HepG2 (cell line): Measurements from ENCODE around the gene CASS4. TPM values are rescaled to one million over a fixed set of nuclear protein-coding genes. Genes with fewer than 3 reads are reported as not detected.

Experiments
- SALL1 ChIP-seq: sonication (generic); formaldehyde crosslinking; IDR thresholded peaks from 2 replicates; pipeline ENCODE4 v1.8.0; 2022; ENCODE audit warnings: mild to moderate bottlenecking, missing genetic modification reagents
- SMAD9 ChIP-seq: sonication (generic); formaldehyde crosslinking; IDR thresholded peaks from 2 replicates; pipeline ENCODE4 v1.5.1; 2020; ENCODE audit warnings: mild to moderate bottlenecking, missing genetic modification reagents
- TSC22D2 ChIP-seq: sonication (generic); formaldehyde crosslinking; IDR thresholded peaks from 2 replicates; pipeline ENCODE4 v1.5.1; 2020; ENCODE audit warnings: missing genetic modification reagents, mild to moderate bottlenecking, borderline replicate concordance
- ZBTB20 ChIP-seq: sonication (generic); formaldehyde crosslinking; IDR thresholded peaks from 2 replicates; pipeline ENCODE4 v1.8.1; 2023; ENCODE audit warnings: missing genetic modification reagents, low read depth, mild to moderate bottlenecking, borderline replicate concordance
- ZBTB42 ChIP-seq: sonication (generic); formaldehyde crosslinking; IDR thresholded peaks from 2 replicates; pipeline ENCODE4 v1.5.0; 2020; ENCODE audit warnings: mild to moderate bottlenecking, missing genetic modification reagents
- ZFP37 ChIP-seq: sonication (generic); formaldehyde crosslinking; IDR thresholded peaks from 2 replicates; pipeline ENCODE4 v1.4.0; 2020; ENCODE audit warnings: missing genetic modification reagents, borderline replicate concordance
- ZNF235 ChIP-seq: sonication (generic); formaldehyde crosslinking; IDR thresholded peaks from 2 replicates; pipeline ENCODE4 v1.8.1; 2023; ENCODE audit warnings: mild to moderate bottlenecking, missing genetic modification reagents, borderline replicate concordance
- ZNF24 ChIP-seq: fragments of 450-650 bp; IDR thresholded peaks from 2 replicates; pipeline ENCODE4 v1.6.1; 2017; ENCODE audit warnings: antibody characterized with exemption, mild to moderate bottlenecking
- ZNF350 ChIP-seq: sonication (generic); formaldehyde crosslinking; IDR thresholded peaks from 2 replicates; pipeline ENCODE4 v1.4.0; 2020; ENCODE audit warnings: mild to moderate bottlenecking, low read depth, missing genetic modification reagents, borderline replicate concordance
- ZNF768 ChIP-seq: sonication (generic); formaldehyde crosslinking; IDR thresholded peaks from 2 replicates; pipeline ENCODE4 v1.4.0; 2020; ENCODE audit warnings: missing genetic modification reagents
- polyA plus RNA-seq, 8 experiments: library from polyadenylated mRNA; depleted of rRNA in 3 of 8; stranded (reverse) in 7 of 8; unstranded in 1 of 8; fragments of >200 nt; fragmentation: Illumina TruSeq in 4 of 8; extraction: Trizol in 4 of 8; gene quantifications; 2 replicates each; pipeline versions ENCODE4 v1.2.1 to v1.2.3, GENCODE V29; 2011 to 2016; ENCODE audit warnings: low read depth in 4 of 8, missing spikeins in 1 of 8, mixed read lengths in 1 of 8; ENCODE audit not compliant: insufficient read depth in 1 of 8
- total RNA-seq, 5 experiments: library from RNA; depleted of rRNA; stranded (reverse); fragments of >200 nt; fragmentation: Illumina TruSeq; extraction: Trizol; gene quantifications; 2 replicates each; pipeline ENCODE4 v1.2.3, GENCODE V29; 2016; ENCODE audit warnings: low read depth in 1 of 5
- TF ChIP-seq, protein P1 (sequence below), 2 experiments: IDR thresholded peaks; 2 replicates each; pipeline ENCODE4 v1.6.1; 2011 to 2012; ENCODE audit warnings: low read length in 2 of 2, borderline replicate concordance in 1 of 2, low read depth in 1 of 2, mild to moderate bottlenecking in 1 of 2, moderate library complexity in 1 of 2
- TF ChIP-seq, protein P2 (sequence below): sonication (generic); formaldehyde crosslinking; IDR thresholded peaks from 2 replicates; pipeline ENCODE4 v1.5.0; 2020; ENCODE audit warnings: missing genetic modification reagents
- TF ChIP-seq, protein P3 (sequence below): sonication (generic); formaldehyde crosslinking; IDR thresholded peaks from 2 replicates; pipeline ENCODE4 v1.5.1; 2020; ENCODE audit warnings: missing genetic modification reagents, mild to moderate bottlenecking, borderline replicate concordance
- TF ChIP-seq, protein P4 (sequence below): sonication (generic); formaldehyde crosslinking; IDR thresholded peaks from 2 replicates; pipeline ENCODE4 v1.4.0; 2020; ENCODE audit warnings: missing genetic modification reagents
- TF ChIP-seq, protein P5 (sequence below): sonication (generic); formaldehyde crosslinking; conservative IDR thresholded peaks from 2 replicates; pipeline ENCODE4 v1.8.0; 2022; ENCODE audit warnings: low read depth, missing genetic modification reagents
- TF ChIP-seq, protein P6 (sequence below): sonication (generic); formaldehyde crosslinking; IDR thresholded peaks from 2 replicates; pipeline ENCODE4 v1.8.1; 2023; ENCODE audit warnings: missing genetic modification reagents, mild to moderate bottlenecking, borderline replicate concordance
- TF ChIP-seq, protein P7 (sequence below): sonication (generic); formaldehyde crosslinking; IDR thresholded peaks from 2 replicates; pipeline ENCODE4 v1.5.0; 2020; ENCODE audit warnings: mild to moderate bottlenecking, low read depth, missing genetic modification reagents, borderline replicate concordance

Gene CASS4
- total and polyA plus RNA-seq, 2 of the 13 experiments (the other 11 are each of a cell fraction or from before 2014, with no cell fraction given) = 0.17 to 0.49 TPM

DNA sequence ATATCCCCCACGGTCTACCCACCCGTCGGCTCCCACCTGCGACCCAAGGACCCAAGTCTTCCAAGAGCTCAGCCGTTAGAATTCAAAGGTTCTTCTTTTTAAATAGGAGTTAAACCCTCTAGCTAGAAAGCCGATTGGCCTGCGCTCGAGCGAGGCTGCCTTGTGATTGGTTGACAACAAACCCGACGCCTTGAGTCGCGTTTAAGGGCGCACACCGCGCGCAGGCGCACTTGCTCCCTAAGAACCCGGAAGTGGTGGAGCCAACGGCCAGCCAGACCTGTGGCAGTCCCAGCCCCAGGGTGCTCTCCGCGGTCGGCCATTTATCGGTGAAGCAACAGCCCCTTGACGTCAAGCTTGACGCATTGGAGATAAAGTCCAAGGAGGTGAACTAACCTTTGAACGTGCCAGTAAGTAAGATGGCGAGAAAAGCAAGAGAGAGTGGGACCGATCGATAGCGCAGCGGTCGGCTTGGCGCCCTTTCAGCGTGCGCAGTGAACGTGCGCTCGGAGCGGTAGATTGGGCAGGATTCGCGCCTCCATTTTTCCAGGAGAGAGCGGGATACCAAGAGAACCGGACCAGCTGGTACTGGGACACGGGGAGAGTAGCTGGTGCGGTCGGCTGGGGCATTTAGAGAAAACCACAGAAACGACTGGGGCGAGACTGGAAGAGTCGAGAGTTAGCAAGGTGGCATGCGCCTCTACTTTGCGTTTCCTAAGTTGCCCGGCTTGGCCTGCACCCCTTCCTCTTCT, 19.8 kb upstream of the CASS4 start, which contains the start of the genes AURKA and CSTF1 (continued):
- TF ChIP-seq, protein P1, sequence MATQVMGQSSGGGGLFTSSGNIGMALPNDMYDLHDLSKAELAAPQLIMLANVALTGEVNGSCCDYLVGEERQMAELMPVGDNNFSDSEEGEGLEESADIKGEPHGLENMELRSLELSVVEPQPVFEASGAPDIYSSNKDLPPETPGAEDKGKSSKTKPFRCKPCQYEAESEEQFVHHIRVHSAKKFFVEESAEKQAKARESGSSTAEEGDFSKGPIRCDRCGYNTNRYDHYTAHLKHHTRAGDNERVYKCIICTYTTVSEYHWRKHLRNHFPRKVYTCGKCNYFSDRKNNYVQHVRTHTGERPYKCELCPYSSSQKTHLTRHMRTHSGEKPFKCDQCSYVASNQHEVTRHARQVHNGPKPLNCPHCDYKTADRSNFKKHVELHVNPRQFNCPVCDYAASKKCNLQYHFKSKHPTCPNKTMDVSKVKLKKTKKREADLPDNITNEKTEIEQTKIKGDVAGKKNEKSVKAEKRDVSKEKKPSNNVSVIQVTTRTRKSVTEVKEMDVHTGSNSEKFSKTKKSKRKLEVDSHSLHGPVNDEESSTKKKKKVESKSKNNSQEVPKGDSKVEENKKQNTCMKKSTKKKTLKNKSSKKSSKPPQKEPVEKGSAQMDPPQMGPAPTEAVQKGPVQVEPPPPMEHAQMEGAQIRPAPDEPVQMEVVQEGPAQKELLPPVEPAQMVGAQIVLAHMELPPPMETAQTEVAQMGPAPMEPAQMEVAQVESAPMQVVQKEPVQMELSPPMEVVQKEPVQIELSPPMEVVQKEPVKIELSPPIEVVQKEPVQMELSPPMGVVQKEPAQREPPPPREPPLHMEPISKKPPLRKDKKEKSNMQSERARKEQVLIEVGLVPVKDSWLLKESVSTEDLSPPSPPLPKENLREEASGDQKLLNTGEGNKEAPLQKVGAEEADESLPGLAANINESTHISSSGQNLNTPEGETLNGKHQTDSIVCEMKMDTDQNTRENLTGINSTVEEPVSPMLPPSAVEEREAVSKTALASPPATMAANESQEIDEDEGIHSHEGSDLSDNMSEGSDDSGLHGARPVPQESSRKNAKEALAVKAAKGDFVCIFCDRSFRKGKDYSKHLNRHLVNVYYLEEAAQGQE (IDR thresholded peaks at IDR 0.05; ENCODE audit: borderline replicate concordance in 1 of 2, low read depth in 1 of 2, low read length in 2 of 2) = peak in 1 of 2 experiments; percentile 70; a peak in 1 of 4 replicates
- 0 out of 2 replicates have a peak, but pooled peaks have one; percentile 16 for TF ChIP-seq ZNF235 (CRISPR knock-in tag)
- TF ChIP-seq ZNF350 = peak; percentile 100
- TF ChIP-seq, protein P2, sequence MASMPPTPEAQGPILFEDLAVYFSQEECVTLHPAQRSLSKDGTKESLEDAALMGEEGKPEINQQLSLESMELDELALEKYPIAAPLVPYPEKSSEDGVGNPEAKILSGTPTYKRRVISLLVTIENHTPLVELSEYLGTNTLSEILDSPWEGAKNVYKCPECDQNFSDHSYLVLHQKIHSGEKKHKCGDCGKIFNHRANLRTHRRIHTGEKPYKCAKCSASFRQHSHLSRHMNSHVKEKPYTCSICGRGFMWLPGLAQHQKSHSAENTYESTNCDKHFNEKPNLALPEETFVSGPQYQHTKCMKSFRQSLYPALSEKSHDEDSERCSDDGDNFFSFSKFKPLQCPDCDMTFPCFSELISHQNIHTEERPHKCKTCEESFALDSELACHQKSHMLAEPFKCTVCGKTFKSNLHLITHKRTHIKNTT (CRISPR knock-in tag) = no peak
- TF ChIP-seq, protein P3, sequence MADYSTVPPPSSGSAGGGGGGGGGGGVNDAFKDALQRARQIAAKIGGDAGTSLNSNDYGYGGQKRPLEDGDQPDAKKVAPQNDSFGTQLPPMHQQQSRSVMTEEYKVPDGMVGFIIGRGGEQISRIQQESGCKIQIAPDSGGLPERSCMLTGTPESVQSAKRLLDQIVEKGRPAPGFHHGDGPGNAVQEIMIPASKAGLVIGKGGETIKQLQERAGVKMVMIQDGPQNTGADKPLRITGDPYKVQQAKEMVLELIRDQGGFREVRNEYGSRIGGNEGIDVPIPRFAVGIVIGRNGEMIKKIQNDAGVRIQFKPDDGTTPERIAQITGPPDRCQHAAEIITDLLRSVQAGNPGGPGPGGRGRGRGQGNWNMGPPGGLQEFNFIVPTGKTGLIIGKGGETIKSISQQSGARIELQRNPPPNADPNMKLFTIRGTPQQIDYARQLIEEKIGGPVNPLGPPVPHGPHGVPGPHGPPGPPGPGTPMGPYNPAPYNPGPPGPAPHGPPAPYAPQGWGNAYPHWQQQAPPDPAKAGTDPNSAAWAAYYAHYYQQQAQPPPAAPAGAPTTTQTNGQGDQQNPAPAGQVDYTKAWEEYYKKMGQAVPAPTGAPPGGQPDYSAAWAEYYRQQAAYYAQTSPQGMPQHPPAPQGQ (CRISPR knock-in tag) = peak; percentile 46; the same call in 1 of the 2 replicates
- TF ChIP-seq ZFP37 = no peak; the same call in 1 of the 2 replicates
- TF ChIP-seq ZNF768 (CRISPR knock-in tag) = peak; percentile 85
- TF ChIP-seq, protein P4, sequence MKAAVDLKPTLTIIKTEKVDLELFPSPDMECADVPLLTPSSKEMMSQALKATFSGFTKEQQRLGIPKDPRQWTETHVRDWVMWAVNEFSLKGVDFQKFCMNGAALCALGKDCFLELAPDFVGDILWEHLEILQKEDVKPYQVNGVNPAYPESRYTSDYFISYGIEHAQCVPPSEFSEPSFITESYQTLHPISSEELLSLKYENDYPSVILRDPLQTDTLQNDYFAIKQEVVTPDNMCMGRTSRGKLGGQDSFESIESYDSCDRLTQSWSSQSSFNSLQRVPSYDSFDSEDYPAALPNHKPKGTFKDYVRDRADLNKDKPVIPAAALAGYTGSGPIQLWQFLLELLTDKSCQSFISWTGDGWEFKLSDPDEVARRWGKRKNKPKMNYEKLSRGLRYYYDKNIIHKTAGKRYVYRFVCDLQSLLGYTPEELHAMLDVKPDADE (CRISPR knock-in tag) = peak; percentile 94; the same call in 1 of the 2 replicates
- peak; percentile 95; the same call in 1 of the 2 replicates for TF ChIP-seq TSC22D2 (CRISPR knock-in tag)
- TF ChIP-seq, protein P5, sequence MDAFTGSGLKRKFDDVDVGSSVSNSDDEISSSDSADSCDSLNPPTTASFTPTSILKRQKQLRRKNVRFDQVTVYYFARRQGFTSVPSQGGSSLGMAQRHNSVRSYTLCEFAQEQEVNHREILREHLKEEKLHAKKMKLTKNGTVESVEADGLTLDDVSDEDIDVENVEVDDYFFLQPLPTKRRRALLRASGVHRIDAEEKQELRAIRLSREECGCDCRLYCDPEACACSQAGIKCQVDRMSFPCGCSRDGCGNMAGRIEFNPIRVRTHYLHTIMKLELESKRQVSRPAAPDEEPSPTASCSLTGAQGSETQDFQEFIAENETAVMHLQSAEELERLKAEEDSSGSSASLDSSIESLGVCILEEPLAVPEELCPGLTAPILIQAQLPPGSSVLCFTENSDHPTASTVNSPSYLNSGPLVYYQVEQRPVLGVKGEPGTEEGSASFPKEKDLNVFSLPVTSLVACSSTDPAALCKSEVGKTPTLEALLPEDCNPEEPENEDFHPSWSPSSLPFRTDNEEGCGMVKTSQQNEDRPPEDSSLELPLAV (CRISPR knock-in tag) = 0 out of 2 replicates have a peak, but pooled peaks have one; percentile 24
- TF ChIP-seq ZNF24 = peak; percentile 59; the same call in 1 of the 2 replicates
- TF ChIP-seq ZBTB42 = peak; percentile 80
- TF ChIP-seq, protein P6, sequence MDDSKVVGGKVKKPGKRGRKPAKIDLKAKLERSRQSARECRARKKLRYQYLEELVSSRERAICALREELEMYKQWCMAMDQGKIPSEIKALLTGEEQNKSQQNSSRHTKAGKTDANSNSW (CRISPR knock-in tag) = no peak; the same call in 1 of the 2 replicates
- TF ChIP-seq, protein P7, sequence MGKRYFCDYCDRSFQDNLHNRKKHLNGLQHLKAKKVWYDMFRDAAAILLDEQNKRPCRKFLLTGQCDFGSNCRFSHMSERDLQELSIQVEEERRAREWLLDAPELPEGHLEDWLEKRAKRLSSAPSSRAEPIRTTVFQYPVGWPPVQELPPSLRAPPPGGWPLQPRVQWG = no peak
- TF ChIP-seq SMAD9 (CRISPR knock-in tag) = peak; percentile 40; the same call in 1 of the 2 replicates
- peak; percentile 99 for TF ChIP-seq SALL1 (CRISPR knock-in tag)
- peak; percentile 97 for TF ChIP-seq ZBTB20 (CRISPR knock-in tag)
